IMR-90 (cell line): ENCODE results near the gene ACY1. TPM values are rescaled to one million over a fixed set of nuclear protein-coding genes. Genes with fewer than 3 reads are reported as not detected.

Experiments
- ATAC-seq: fragments of 200-7000 bp; cut with Tn5 transposase; 2 replicates; pipeline ENCODE4 v1.9.1; 2020; ENCODE audit warnings: low read depth, mild to moderate bottlenecking, moderate library complexity
- BruUV-seq: library from RNA; stranded (reverse); fragments of 400-500 nt; replicated peaks from 2 replicates; lab custom pipeline; 2021; lab: Mats Ljungman, UMichigan
- CTCF ChIA-PET: fragments of 300-600 bp; formaldehyde crosslinking; extraction: SDS; loops from one replicate; lab custom pipeline; 2021; ENCODE audit warnings: antibody characterized with exemption; lab: Yijun Ruan, JAX
- POLR2A ChIA-PET: fragments of 300-600 bp; sonication (Branson Sonifier 250); formaldehyde crosslinking; loops from one replicate; lab custom pipeline; 2022; ENCODE audit warnings: antibody characterized with exemption; ENCODE audit not compliant: unreplicated experiment; lab: Charles Lee
- DNase-seq: peaks from one replicate; pipeline ENCODE4 v3.0.0; 2013
- H2AFZ ChIP-seq: replicated peaks from 2 replicates; pipeline ENCODE3; 2013; ENCODE audit warnings: low read length, mild to moderate bottlenecking; ENCODE audit not compliant: poor library complexity
- H2AK5ac ChIP-seq: 2 replicates; pipeline ENCODE4 v1.6.1; 2013; ENCODE audit warnings: low read depth, low read length, inconsistent platforms
- H2AK9ac ChIP-seq: replicated peaks from 2 replicates; pipeline ENCODE3; 2013; ENCODE audit warnings: mild to moderate bottlenecking, low read depth, low read length, moderate library complexity; ENCODE audit not compliant: poor library complexity
- H2BK120ac ChIP-seq: 2 replicates; pipeline ENCODE4 v1.6.1; 2013; ENCODE audit warnings: low read depth, low read length, inconsistent platforms
- H2BK15ac ChIP-seq: 3 replicates; pipeline ENCODE4 v1.6.1; 2013; ENCODE audit warnings: low read depth, low read length, inconsistent platforms
- H2BK20ac ChIP-seq: 2 replicates; pipeline ENCODE4 v1.6.1; 2013; ENCODE audit warnings: low read depth, mild to moderate bottlenecking, inconsistent platforms, low read length, moderate library complexity
- H2BK5ac ChIP-seq: 2 replicates; pipeline ENCODE4 v1.6.1; 2013; ENCODE audit warnings: mild to moderate bottlenecking, low read depth, low read length, inconsistent platforms; ENCODE audit not compliant: poor library complexity, severe bottlenecking
- H3K14ac ChIP-seq: replicated peaks from 2 replicates; pipeline ENCODE4 v1.6.1; 2013; ENCODE audit warnings: low read depth, low read length, inconsistent platforms
- H3K18ac ChIP-seq: 2 replicates; pipeline ENCODE4 v1.6.1; 2013; ENCODE audit warnings: low read depth, low read length, control low read depth
- H3K23ac ChIP-seq: 2 replicates; pipeline ENCODE4 v1.6.1; 2013; ENCODE audit warnings: low read depth, low read length, inconsistent platforms
- H3K27ac ChIP-seq: 2 replicates; pipeline ENCODE4 v1.5.1; 2013; ENCODE audit warnings: mild to moderate bottlenecking, control low read depth, low read length; ENCODE audit not compliant: insufficient read depth
- H3K27me3 ChIP-seq: 2 replicates; pipeline ENCODE4 v1.6.1; 2013; ENCODE audit warnings: low read length; ENCODE audit not compliant: control insufficient read depth, insufficient read depth
- H3K36me3 ChIP-seq: 2 replicates; pipeline ENCODE4 v1.6.1; 2013; ENCODE audit warnings: low read length, mixed read lengths; ENCODE audit not compliant: control insufficient read depth, insufficient read depth
- H3K4ac ChIP-seq: 2 replicates; pipeline ENCODE4 v1.6.1; 2013; ENCODE audit warnings: low read depth, low read length, inconsistent platforms
- H3K4me1 ChIP-seq: 2 replicates; pipeline ENCODE4 v1.6.1; 2013; ENCODE audit warnings: low read length, mixed read lengths; ENCODE audit not compliant: control insufficient read depth, insufficient read depth
- H3K4me2 ChIP-seq: 2 replicates; pipeline ENCODE4 v1.6.1; 2013; ENCODE audit warnings: low read depth, mild to moderate bottlenecking, control low read depth, low read length, moderate library complexity
- H3K4me3 ChIP-seq: 2 replicates; pipeline ENCODE4 v1.5.1; 2013; ENCODE audit warnings: low read depth, mild to moderate bottlenecking, control low read depth, low read length, moderate library complexity; ENCODE audit not compliant: insufficient read depth
- H3K56ac ChIP-seq: 2 replicates; pipeline ENCODE4 v1.6.1; 2013; ENCODE audit warnings: low read length, inconsistent platforms; ENCODE audit not compliant: insufficient read depth; ENCODE audit errors: extremely low read depth
- H3K79me1 ChIP-seq, 2 experiments: 2 replicates each; pipeline ENCODE4 v1.6.1; 2013; ENCODE audit warnings: low read length in 2 of 2, inconsistent platforms in 1 of 2, low read depth in 1 of 2
- H3K9ac ChIP-seq: 2 replicates; pipeline ENCODE4 v1.6.1; 2013; ENCODE audit warnings: low read depth, low read length, control low read depth
- H3K9me1 ChIP-seq: 2 replicates; pipeline ENCODE4 v1.6.1; 2013; ENCODE audit warnings: low read length, inconsistent platforms; ENCODE audit not compliant: insufficient read depth
- H3K9me3 ChIP-seq: 2 replicates; pipeline ENCODE4 v1.6.1; 2013; ENCODE audit warnings: low read length; ENCODE audit not compliant: control insufficient read depth, insufficient read depth
- H4K20me1 ChIP-seq: 2 replicates; pipeline ENCODE4 v1.6.1; 2013; ENCODE audit warnings: low read length, inconsistent platforms; ENCODE audit not compliant: insufficient read depth
- H4K5ac ChIP-seq: 2 replicates; pipeline ENCODE4 v1.6.1; 2013; ENCODE audit warnings: mild to moderate bottlenecking, low read depth, low read length, control low read depth
- H4K8ac ChIP-seq, 2 experiments: 2 replicates each; pipeline ENCODE4 v1.6.1; 2013; ENCODE audit warnings: low read depth in 2 of 2, low read length in 2 of 2, control low read depth in 1 of 2, inconsistent platforms in 1 of 2
- H4K91ac ChIP-seq: 2 replicates; pipeline ENCODE4 v1.6.1; 2013; ENCODE audit warnings: low read depth, low read length, inconsistent platforms; ENCODE audit not compliant: insufficient read depth
- BHLHE40 ChIP-seq: fragments of 150-350 bp; IDR thresholded peaks from 2 replicates; pipeline ENCODE4 v1.6.1; 2016; ENCODE audit warnings: mild to moderate bottlenecking, low read depth, low read length
- CEBPB ChIP-seq: IDR thresholded peaks from 2 replicates; pipeline ENCODE4 v1.6.1; 2012; ENCODE audit warnings: low read depth, low read length, improper control_type of control experiment
- CHD1 ChIP-seq: IDR thresholded peaks from 2 replicates; pipeline ENCODE4 v1.6.1; 2012; ENCODE audit warnings: low read depth, low read length, improper control_type of control experiment
- FOS ChIP-seq: fragments of 150-350 bp; IDR thresholded peaks from 2 replicates; pipeline ENCODE4 v1.6.1; 2016; ENCODE audit warnings: low read depth, low read length
- MAFK ChIP-seq: IDR thresholded peaks from 2 replicates; pipeline ENCODE4 v1.6.1; 2012; ENCODE audit warnings: low read depth, low read length, improper control_type of control experiment
- MAZ ChIP-seq: IDR thresholded peaks from 2 replicates; pipeline ENCODE4 v1.6.1; 2012; ENCODE audit warnings: low read depth, mild to moderate bottlenecking, low read length, improper control_type of control experiment, moderate library complexity, borderline replicate concordance
- MXI1 ChIP-seq: IDR thresholded peaks from 2 replicates; pipeline ENCODE4 v1.6.1; 2012; ENCODE audit warnings: low read depth, mild to moderate bottlenecking, low read length, moderate library complexity, borderline replicate concordance
- NFE2L2 ChIP-seq: fragments of 150-350 bp; IDR thresholded peaks from 2 replicates; pipeline ENCODE4 v1.6.1; 2016; ENCODE audit warnings: low read depth, mild to moderate bottlenecking, low read length
- POLR2A ChIP-seq: IDR thresholded peaks from 2 replicates; pipeline ENCODE4 v1.6.1; 2012; ENCODE audit warnings: mild to moderate bottlenecking, low read depth, low read length
- RAD21 ChIP-seq: IDR thresholded peaks from 2 replicates; pipeline ENCODE4 v1.6.1; 2012; ENCODE audit warnings: low read length, improper control_type of control experiment
- RCOR1 ChIP-seq: IDR thresholded peaks from 2 replicates; pipeline ENCODE4 v1.6.1; 2012; ENCODE audit warnings: mild to moderate bottlenecking, low read length, improper control_type of control experiment; ENCODE audit not compliant: insufficient replicate concordance
- RFX5 ChIP-seq: IDR thresholded peaks from 2 replicates; pipeline ENCODE4 v1.8.0; 2012; ENCODE audit warnings: low read depth, mild to moderate bottlenecking, low read length, moderate library complexity
- SMC3 ChIP-seq: fragments of 150-350 bp; IDR thresholded peaks from 2 replicates; pipeline ENCODE4 v1.6.1; 2016; ENCODE audit warnings: low read depth, mild to moderate bottlenecking, antibody characterized with exemption, low read length, moderate library complexity
- WGBS, 2 experiments: methylation state at CpG; one replicate each; pipeline versions ENCODE4 v1.1.5 to v1.1.7; 2013; ENCODE audit warnings: missing lambda C conversion rate in 2 of 2; ENCODE audit not compliant: insufficient read length in 1 of 2; ENCODE audit errors: extremely low coverage in 2 of 2; 5-methylcytosine and 5-hydroxymethylcytosine counted together
- dilution Hi-C: fragments of 300-500 bp; cut with HindIII; formaldehyde crosslinking; loops from one replicate; pipeline ENCODE4 v1.14.3; 2018; ENCODE audit warnings: low sequenced_read_pairs; ENCODE audit not compliant: unreplicated experiment
- in situ Hi-C: fragments of 300-500 bp; cut with MboI; formaldehyde crosslinking; loops from 3 replicates; pipeline ENCODE4 v1.14.3; 2019; ENCODE audit warnings: low sequenced_read_pairs, inconsistent platforms, mixed read lengths
- intact Hi-C: fragments of 100-400 bp; cut with micrococcal nuclease; formaldehyde crosslinking; loops from 2 replicates; pipeline ENCODE4 v1.10.0; 2022
- polyA plus RNA-seq, 3 experiments: library from polyadenylated mRNA; depleted of rRNA; stranded (reverse); fragments of >200 nt; gene quantifications; 2 replicates each; pipeline ENCODE4 v1.2.3, GENCODE V29; 2012; ENCODE audit warnings: low replicate concordance in 1 of 3
- total RNA-seq: library from RNA; depleted of rRNA; stranded (reverse); fragments of >200 nt; gene quantifications from 2 replicates; pipeline ENCODE4 v1.2.3, GENCODE V29; 2012
- TF ChIP-seq, protein P1 (sequence below): fragments of 150-350 bp; IDR thresholded peaks from 2 replicates; pipeline ENCODE4 v1.6.1; 2016; ENCODE audit warnings: low read depth, mild to moderate bottlenecking, low read length, moderate library complexity, borderline replicate concordance
- TF ChIP-seq, protein P2 (sequence below): conservative IDR thresholded peaks from 2 replicates; pipeline ENCODE4 v1.5.1; 2012; ENCODE audit warnings: mild to moderate bottlenecking, low read depth, low read length, improper control_type of control experiment
- TF ChIP-seq, protein P3 (sequence below): fragments of 150-350 bp; IDR thresholded peaks from 2 replicates; pipeline ENCODE4 v1.6.1; 2017; ENCODE audit warnings: mild to moderate bottlenecking, antibody characterized with exemption, low read length, low read depth

Gene ACY1
- total and polyA plus RNA-seq, 2 of the 4 experiments (the other 2 are of a cell fraction): 22.0 to 47.1 TPM

DNA sequence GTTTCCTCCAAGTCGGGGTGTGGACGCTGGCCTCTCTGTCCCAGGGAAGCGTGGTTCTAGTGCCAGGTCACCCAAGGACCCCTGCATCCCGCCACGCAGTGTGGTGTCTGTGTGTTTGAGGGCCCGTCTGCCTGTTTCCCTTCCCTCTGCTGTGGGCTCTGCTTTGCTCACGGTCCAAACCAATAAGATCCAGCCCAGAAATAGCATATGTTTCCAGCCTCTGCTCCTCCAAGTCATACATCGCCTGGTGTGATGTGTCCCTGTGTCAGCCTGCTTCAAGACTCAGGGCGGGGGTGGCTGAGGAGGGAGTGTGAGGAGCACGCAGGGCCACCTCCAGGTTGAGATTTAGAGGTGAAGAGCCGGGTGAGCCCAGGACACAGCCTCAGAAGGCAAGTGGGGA, 34.3 kb downstream of the ACY1 start:
- H3K56ac ChIP-seq: no peak overlapping the region
- H4K20me1 ChIP-seq: no peaks in the 10 kb centered on the region
- peak overlapping the region; percentile 37 for H2AFZ ChIP-seq
- no peaks in the 10 kb centered on the region for H3K79me1 ChIP-seq
- no peak overlapping the region for H4K5ac ChIP-seq
- intact Hi-C loops: no loop called here
- WGBS, 2 experiments: no CpG with 5 or more reads among the region's 11 CpGs
- H3K4me2 ChIP-seq: no peak overlapping the region
- dilution Hi-C loops: no loop called here
- ATAC-seq (no peak), DNase-seq (no peak)
- no peak overlapping the region for H3K27ac ChIP-seq
- H3K36me3 ChIP-seq: no peaks in the 10 kb centered on the region
- no peak overlapping the region for H4K91ac ChIP-seq
- BruUV-seq: no TSS peak
- no peak overlapping the region for H4K8ac ChIP-seq
- ChIA-PET CTCF (no interaction called here), POLR2A (no interaction called here)
- H3K9ac ChIP-seq: no peak overlapping the region
- no peak overlapping the region for H3K18ac ChIP-seq
- no peak overlapping the region for H2BK120ac ChIP-seq
- no peak overlapping the region for H2BK20ac ChIP-seq
- H3K27me3 ChIP-seq: no peaks in the 10 kb centered on the region
- H2BK5ac ChIP-seq: no peak overlapping the region
- peaks cover 6% of the 10 kb centered on the region; the same call in 1 of the 2 replicates for H3K9me1 ChIP-seq
- H3K9me3 ChIP-seq: no peaks in the 10 kb centered on the region
- no peak overlapping the region for H3K23ac ChIP-seq
- H2AK5ac ChIP-seq: no peak overlapping the region
- no peak for TF ChIP-seq MAFK
- TF ChIP-seq FOS: no peak
- no peak for TF ChIP-seq RAD21
- TF ChIP-seq, protein P1, sequence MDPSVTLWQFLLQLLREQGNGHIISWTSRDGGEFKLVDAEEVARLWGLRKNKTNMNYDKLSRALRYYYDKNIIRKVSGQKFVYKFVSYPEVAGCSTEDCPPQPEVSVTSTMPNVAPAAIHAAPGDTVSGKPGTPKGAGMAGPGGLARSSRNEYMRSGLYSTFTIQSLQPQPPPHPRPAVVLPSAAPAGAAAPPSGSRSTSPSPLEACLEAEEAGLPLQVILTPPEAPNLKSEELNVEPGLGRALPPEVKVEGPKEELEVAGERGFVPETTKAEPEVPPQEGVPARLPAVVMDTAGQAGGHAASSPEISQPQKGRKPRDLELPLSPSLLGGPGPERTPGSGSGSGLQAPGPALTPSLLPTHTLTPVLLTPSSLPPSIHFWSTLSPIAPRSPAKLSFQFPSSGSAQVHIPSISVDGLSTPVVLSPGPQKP: no peak
- TF ChIP-seq, protein P2, sequence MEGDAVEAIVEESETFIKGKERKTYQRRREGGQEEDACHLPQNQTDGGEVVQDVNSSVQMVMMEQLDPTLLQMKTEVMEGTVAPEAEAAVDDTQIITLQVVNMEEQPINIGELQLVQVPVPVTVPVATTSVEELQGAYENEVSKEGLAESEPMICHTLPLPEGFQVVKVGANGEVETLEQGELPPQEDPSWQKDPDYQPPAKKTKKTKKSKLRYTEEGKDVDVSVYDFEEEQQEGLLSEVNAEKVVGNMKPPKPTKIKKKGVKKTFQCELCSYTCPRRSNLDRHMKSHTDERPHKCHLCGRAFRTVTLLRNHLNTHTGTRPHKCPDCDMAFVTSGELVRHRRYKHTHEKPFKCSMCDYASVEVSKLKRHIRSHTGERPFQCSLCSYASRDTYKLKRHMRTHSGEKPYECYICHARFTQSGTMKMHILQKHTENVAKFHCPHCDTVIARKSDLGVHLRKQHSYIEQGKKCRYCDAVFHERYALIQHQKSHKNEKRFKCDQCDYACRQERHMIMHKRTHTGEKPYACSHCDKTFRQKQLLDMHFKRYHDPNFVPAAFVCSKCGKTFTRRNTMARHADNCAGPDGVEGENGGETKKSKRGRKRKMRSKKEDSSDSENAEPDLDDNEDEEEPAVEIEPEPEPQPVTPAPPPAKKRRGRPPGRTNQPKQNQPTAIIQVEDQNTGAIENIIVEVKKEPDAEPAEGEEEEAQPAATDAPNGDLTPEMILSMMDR: no peak
- TF ChIP-seq RCOR1: no peak
- TF ChIP-seq, protein P3, sequence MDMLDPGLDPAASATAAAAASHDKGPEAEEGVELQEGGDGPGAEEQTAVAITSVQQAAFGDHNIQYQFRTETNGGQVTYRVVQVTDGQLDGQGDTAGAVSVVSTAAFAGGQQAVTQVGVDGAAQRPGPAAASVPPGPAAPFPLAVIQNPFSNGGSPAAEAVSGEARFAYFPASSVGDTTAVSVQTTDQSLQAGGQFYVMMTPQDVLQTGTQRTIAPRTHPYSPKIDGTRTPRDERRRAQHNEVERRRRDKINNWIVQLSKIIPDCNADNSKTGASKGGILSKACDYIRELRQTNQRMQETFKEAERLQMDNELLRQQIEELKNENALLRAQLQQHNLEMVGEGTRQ: no peak
- no peak for TF ChIP-seq POLR2A
- TF ChIP-seq CHD1: no peak
- no peak for TF ChIP-seq RFX5
- no peak for TF ChIP-seq CEBPB
- TF ChIP-seq MAZ: no peak
- TF ChIP-seq NFE2L2: no peak
- no peak for TF ChIP-seq MXI1
- TF ChIP-seq BHLHE40: no peak
- no peak for TF ChIP-seq SMC3
- H3K4me1 ChIP-seq: peaks cover 7% of the 10 kb centered on the region
- H3K14ac ChIP-seq: no peak overlapping the region
- H3K4me3 ChIP-seq: no peak overlapping the region
- H2BK15ac ChIP-seq: no peak overlapping the region
- no peak overlapping the region for H3K4ac ChIP-seq
- H2AK9ac ChIP-seq: no peak overlapping the region
- in situ Hi-C loops: no loop called here
